Natural killer cell (primary cell): ENCODE data around the gene SLC35E4. TPM values are rescaled to one million over a fixed set of nuclear protein-coding genes. Genes with fewer than 3 reads are reported as not detected.

Source experiments
- ATAC-seq, 3 donors: fragments of 150-1000 bp in 2 of 3; fragments of 200-7000 bp in 1 of 3; cut with Tn5 transposase; 1 replicate in 1 of 3; 2 replicates in 2 of 3; pipeline ENCODE4 v1.10.0; 2021; ENCODE audit warnings: mild to moderate bottlenecking in 2 of 3, moderate library complexity in 2 of 3
- DNase-seq, 2 donors: peaks; one replicate each; pipeline versions ENCODE4 v3.0.0 to v3.0.0-alpha.2; 2013 to 2021; ENCODE audit warnings: mixed read lengths in 1 of 2
- H3K27ac ChIP-seq: one replicate; pipeline ENCODE4 v1.5.1; 2013; ENCODE audit warnings: mild to moderate bottlenecking, low read length
- H3K27me3 ChIP-seq: one replicate; pipeline ENCODE4 v1.6.1; 2013; ENCODE audit warnings: low read length; ENCODE audit not compliant: control insufficient read depth, insufficient read depth
- H3K36me3 ChIP-seq: one replicate; pipeline ENCODE4 v1.6.1; 2013; ENCODE audit warnings: low read length; ENCODE audit not compliant: control insufficient read depth, insufficient read depth
- H3K4me1 ChIP-seq: one replicate; pipeline ENCODE4 v1.6.1; 2013; ENCODE audit warnings: low read length; ENCODE audit not compliant: control insufficient read depth, insufficient read depth
- H3K4me3 ChIP-seq: one replicate; pipeline ENCODE4 v1.5.1; 2013; ENCODE audit warnings: low read length
- H3K9me3 ChIP-seq: one replicate; pipeline ENCODE4 v1.6.1; 2013; ENCODE audit warnings: low read length; ENCODE audit not compliant: control insufficient read depth, insufficient read depth
- H3K27ac Mint-ChIP-seq, 2 donors: one replicate each; pipeline ENCODE4 v1.8.0; 2022; ENCODE audit warnings: mild to moderate bottlenecking in 2 of 2, mixed read lengths in 2 of 2, moderate library complexity in 1 of 2
- H3K27me3 Mint-ChIP-seq, 2 donors: one replicate each; pipeline ENCODE4 v1.8.0; 2022; ENCODE audit warnings: low read depth in 2 of 2, mixed read lengths in 2 of 2
- H3K36me3 Mint-ChIP-seq: one replicate; pipeline ENCODE4 v1.8.0; 2022; ENCODE audit warnings: mixed read lengths
- H3K4me1 Mint-ChIP-seq, 2 donors: one replicate each; pipeline ENCODE4 v1.8.0; 2022; ENCODE audit warnings: mixed read lengths in 2 of 2
- H3K4me3 Mint-ChIP-seq: one replicate; pipeline ENCODE4 v1.8.0; 2022; ENCODE audit warnings: mild to moderate bottlenecking, moderate library complexity, mixed read lengths
- H3K9me3 Mint-ChIP-seq, 2 donors: one replicate each; pipeline ENCODE4 v1.8.0; 2022; ENCODE audit warnings: mixed read lengths in 2 of 2
- CTCF ChIP-seq: fragments of 200-600 bp; IDR thresholded peaks from one replicate; pipeline ENCODE4 v1.8.0; 2022; ENCODE audit warnings: antibody characterized with exemption
- WGBS: methylation state at CpG from one replicate; pipeline ENCODE4 v1.1.7; 2013; ENCODE audit warnings: missing lambda C conversion rate; ENCODE audit not compliant: insufficient coverage; 5-methylcytosine and 5-hydroxymethylcytosine counted together
- intact Hi-C: fragments of 100-400 bp; cut with micrococcal nuclease; formaldehyde crosslinking; loops from one replicate; pipeline ENCODE4 v1.14.2; 2022
- total RNA-seq, 4 donors: library from RNA; stranded (reverse); fragments of 120-200 nt in 1 of 4; gene quantifications; one replicate each; pipeline versions ENCODE4 v1.2.3 to v1.2.4, GENCODE V29; 2013 to 2022

SLC35E4 gene
- total RNA-seq, 3 donors from 2014 or later (not counting 1 experiment from before 2014, with no cell fraction given) = 2.9 to 5.8 (median 2.9) TPM

- peak; percentile 29 to 50 for DNase-seq
- Histone ChIP-seq H3K27me3 (no peaks in the 10 kb centered on the region), H3K27ac (no peak within 1 kb of the TSS), H3K9me3 (no peaks in the 10 kb centered on the region), H3K36me3 (no peaks in the 10 kb centered on the region), H3K4me3 (peak within 1 kb of the TSS; percentile 50), H3K4me1 (peaks cover 47% of the 10 kb centered on the region)
- H3K9me3 Mint-ChIP-seq = no peaks in the 10 kb centered on the region
- 6% methylated on average over 22 of the region's 24 CpGs for WGBS
- peak within 1 kb of the TSS; percentile 75 for H3K4me3 Mint-ChIP-seq
- peaks cover 0 to 7% of the 10 kb centered on the region in 2 donors for H3K27me3 Mint-ChIP-seq
- TF ChIP-seq CTCF = no peak
- intact Hi-C loops = no loop called here
- ATAC-seq = peak; percentile 69 to 77 (median 73)
- peak within 1 kb of the TSS in 1 of 2 donors; percentile 86 for H3K27ac Mint-ChIP-seq
- H3K36me3 Mint-ChIP-seq = no peaks in the 10 kb centered on the region
- peaks cover 13 to 27% of the 10 kb centered on the region in 2 donors for H3K4me1 Mint-ChIP-seq
These were observed 28.9 kb upstream of the SLC35E4 start, which contains the start of gene TCN2 for GRCh38 chr22:30606455-30607299. Gene TCN2, plus strand, starts transcription at chr22:30607174. Its CDS starts 158 bp downstream, at chr22:30607332.

DNA sequence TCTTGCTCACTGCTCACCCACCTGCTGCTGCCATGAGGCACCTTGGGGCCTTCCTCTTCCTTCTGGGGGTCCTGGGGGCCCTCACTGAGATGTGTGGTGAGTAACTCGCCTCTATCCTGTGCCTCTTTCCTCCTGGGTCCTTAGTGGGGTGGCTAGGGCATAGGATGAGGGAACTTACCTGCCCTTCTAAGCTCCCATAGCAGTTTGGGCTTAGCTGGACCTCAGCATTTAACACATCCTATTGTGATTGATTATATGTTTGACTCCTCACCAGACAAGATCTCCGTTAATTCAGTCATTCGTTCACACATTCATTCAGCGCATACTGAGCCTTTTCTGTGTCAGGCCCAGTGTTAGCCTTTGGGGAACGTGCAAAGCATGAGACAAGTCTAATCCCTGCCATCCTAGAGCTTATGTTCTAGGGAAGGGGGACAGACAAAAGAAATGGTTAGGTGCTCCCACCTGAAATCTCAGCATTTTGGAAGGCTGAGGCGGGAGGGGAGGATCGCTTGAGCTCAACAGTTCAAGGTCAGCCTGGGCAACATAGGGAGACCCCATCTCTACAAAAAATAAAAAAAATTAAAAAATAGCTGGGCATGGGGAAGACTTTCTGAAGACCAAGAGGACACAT is 28.2 kb upstream of the SLC35E4 start:
- no peak for TF ChIP-seq CTCF
- Mint-ChIP-seq H3K27ac (peak overlapping the region in 1 of 2 donors; percentile 86), H3K4me3 (peak overlapping the region; percentile 75), H3K9me3 (no peaks in the 10 kb centered on the region), H3K36me3 (no peaks in the 10 kb centered on the region), H3K27me3 (peaks cover 0 to 7% of the 10 kb centered on the region in 2 donors), H3K4me1 (peaks cover 13 to 27% of the 10 kb centered on the region in 2 donors)
- no peaks in the 10 kb centered on the region for H3K9me3 ChIP-seq
- H3K27ac ChIP-seq = no peak overlapping the region
- DNase-seq (no peak), ATAC-seq (no peak)
- H3K4me3 ChIP-seq = peak overlapping the region; percentile 50
- peaks cover 47% of the 10 kb centered on the region for H3K4me1 ChIP-seq
- H3K36me3 ChIP-seq = no peaks in the 10 kb centered on the region
- no peaks in the 10 kb centered on the region for H3K27me3 ChIP-seq
- 86% methylated on average over 6 of the region's 7 CpGs for WGBS
- intact Hi-C loops = no loop called here

- TF ChIP-seq CTCF = no peak
- H3K9me3 ChIP-seq = no peaks in the 10 kb centered on the region
- ATAC-seq = no peak
- intact Hi-C loops = no loop called here
- no peak overlapping the region for H3K27ac Mint-ChIP-seq
- peaks cover 0 to 7% of the 10 kb centered on the region in 2 donors for H3K27me3 Mint-ChIP-seq
- H3K36me3 ChIP-seq = no peaks in the 10 kb centered on the region
- peak overlapping the region; percentile 17 for H3K4me3 Mint-ChIP-seq
- no peaks in the 10 kb centered on the region for H3K36me3 Mint-ChIP-seq
- H3K4me3 ChIP-seq = no peak overlapping the region
- no peaks in the 10 kb centered on the region for H3K9me3 Mint-ChIP-seq
- H3K4me1 Mint-ChIP-seq = peaks cover 13 to 27% of the 10 kb centered on the region in 2 donors
- H3K27ac ChIP-seq = no peak overlapping the region
- H3K27me3 ChIP-seq = no peaks in the 10 kb centered on the region
- H3K4me1 ChIP-seq = peaks cover 47% of the 10 kb centered on the region
- WGBS = 83% methylated on average over 6 of the region's 7 CpGs
- no peak for DNase-seq
These were observed 27.6 kb upstream of the SLC35E4 start for GRCh38 chr22:30607939-30608338.
